Measurements from ENCODE around the gene VTI1A. TPM values are rescaled to one million over a fixed set of nuclear protein-coding genes. Genes with fewer than 3 reads are reported as not detected.

The VTI1A gene
- total and polyA plus RNA-seq, 2 of the 13 experiments (the other 11 are each of a cell fraction or from before 2014, with no cell fraction given): 11.7 to 32.7 TPM

- TF ChIP-seq FOXA3 (CRISPR knock-in tag; IDR thresholded peaks at IDR 0.05) (no peak), NFE2L1 (CRISPR knock-in tag; IDR thresholded peaks at IDR 0.05; ENCODE audit: borderline replicate concordance) (0 out of 2 replicates have a peak, but pooled peaks have one; percentile 61), ZNF776 (CRISPR knock-in tag; IDR thresholded peaks at IDR 0.05) (peak; percentile 61), ETV5 (CRISPR knock-in tag; IDR thresholded peaks at IDR 0.05; ENCODE audit: borderline replicate concordance) (peak; percentile 53), FIP1L1 (IDR thresholded peaks at IDR 0.05; ENCODE audit: borderline replicate concordance, insufficient read depth, low read depth, low read length) (0 out of 2 replicates have a peak, but pooled peaks have one; percentile 36), ZNF362 (CRISPR knock-in tag; IDR thresholded peaks at IDR 0.05; ENCODE audit: borderline replicate concordance) (0 out of 2 replicates have a peak, but pooled peaks have one; percentile 37), PITX1 (CRISPR knock-in tag; IDR thresholded peaks at IDR 0.05) (no peak), ZBTB34 (CRISPR knock-in tag; IDR thresholded peaks at IDR 0.05) (0 out of 2 replicates have a peak, but pooled peaks have one; percentile 12), KMT2A (CRISPR knock-in tag; IDR thresholded peaks at IDR 0.05) (peak; percentile 87), GFI1 (CRISPR knock-in tag; IDR thresholded peaks at IDR 0.05; ENCODE audit: borderline replicate concordance) (peak; percentile 50; the same call in 1 of the 2 replicates), ZBTB46 (CRISPR knock-in tag; IDR thresholded peaks at IDR 0.05; ENCODE audit: borderline replicate concordance) (peak; percentile 67; the same call in 1 of the 2 replicates), MEF2D (CRISPR knock-in tag; IDR thresholded peaks at IDR 0.05) (peak; percentile 10; the same call in 1 of the 2 replicates), ELF3 (CRISPR knock-in tag; IDR thresholded peaks at IDR 0.05) (peak; percentile 25; the same call in 1 of the 2 replicates), ZNF331 (CRISPR knock-in tag; IDR thresholded peaks at IDR 0.05) (no peak), PAXIP1 (CRISPR knock-in tag; conservative IDR thresholded peaks at IDR 0.05) (no peak; the same call in none of the 2 replicates), SMARCE1 (IDR thresholded peaks at IDR 0.05; ENCODE audit: borderline replicate concordance) (no peak), CBX5 (CRISPR knock-in tag; IDR thresholded peaks at IDR 0.05; ENCODE audit: borderline replicate concordance) (peak; percentile 44; the same call in 1 of the 2 replicates), KDM2A (CRISPR knock-in tag; IDR thresholded peaks at IDR 0.05; ENCODE audit: borderline replicate concordance, low read depth) (peak; percentile 41), ARNT (IDR thresholded peaks at IDR 0.05) (no peak), ZNF446 (CRISPR knock-in tag; IDR thresholded peaks at IDR 0.05) (no peak), ZNF746 (CRISPR knock-in tag; IDR thresholded peaks at IDR 0.05) (no peak; the same call in none of the 2 replicates), TBL1XR1 (IDR thresholded peaks at IDR 0.05; ENCODE audit: borderline replicate concordance, low read length, partially characterized antibody) (no peak)
Measured at GRCh38 chr10:112446855-112447619, at the start of gene VTI1A, which contains the start of gene ZDHHC6 (continued).

All from HepG2 (cell line).